Measurements from ENCODE around the gene ANKRD13B.
A peak's percentile ranks its signal among the peaks of the same experiment; 100 is the strongest.

Gene ANKRD13B

GRCh38 chr17:29614349-29615047 is 21.6 kb downstream of the ANKRD13B start:
- peak in 15 of 58 donors; percentile 22 to 63 (median 52) for DNase-seq

- DNase-seq, result peak in 28 of 58 donors; percentile 37 to 79 (median 59)
Observed at GRCh38 chr17:29615048-29615385, 22.1 kb downstream of the ANKRD13B start.

DNA sequence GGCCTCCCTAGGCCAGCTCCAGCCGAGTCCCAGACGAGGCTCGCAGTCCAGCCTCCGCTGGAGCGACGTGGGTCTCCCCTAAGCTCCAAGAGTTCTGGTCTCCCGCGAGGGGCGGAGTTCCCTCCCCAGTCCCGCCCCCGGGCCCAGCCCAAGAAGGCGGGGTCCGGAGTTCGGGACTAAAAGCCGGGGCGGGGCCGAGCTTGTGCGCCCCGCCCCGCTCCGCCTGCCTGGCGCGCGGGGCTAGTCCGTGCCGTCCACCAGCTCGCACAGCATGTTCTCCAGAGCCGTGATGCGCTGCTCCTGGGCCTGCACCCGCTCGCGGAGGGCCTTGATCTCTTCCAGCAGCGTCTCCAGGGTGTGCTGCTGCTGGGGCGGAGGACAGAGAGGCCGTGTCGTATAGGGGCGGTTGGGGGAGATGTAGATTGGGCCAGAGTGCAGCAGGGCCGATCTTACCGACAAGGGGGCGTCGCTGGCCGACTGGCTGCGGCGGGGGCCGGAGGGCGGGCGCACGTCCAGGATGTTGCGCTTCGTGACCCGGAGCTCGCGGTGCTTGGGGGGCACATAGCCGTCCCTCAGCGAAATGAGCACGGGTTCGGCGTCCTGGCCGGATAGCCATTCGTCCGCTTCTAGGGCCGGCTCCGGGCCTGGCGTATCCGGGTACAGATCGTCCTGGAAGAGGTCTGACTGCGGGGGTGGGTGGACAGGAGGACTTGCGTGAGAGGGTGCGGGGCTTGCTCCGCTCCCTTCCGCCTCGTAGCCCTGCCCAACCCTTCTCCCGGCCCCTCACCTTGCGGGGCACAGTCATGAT is 22.8 kb downstream of the ANKRD13B start:
- DNase-seq, result peak in 54 of 58 donors; percentile 36 to 94 (median 84)

DNA sequence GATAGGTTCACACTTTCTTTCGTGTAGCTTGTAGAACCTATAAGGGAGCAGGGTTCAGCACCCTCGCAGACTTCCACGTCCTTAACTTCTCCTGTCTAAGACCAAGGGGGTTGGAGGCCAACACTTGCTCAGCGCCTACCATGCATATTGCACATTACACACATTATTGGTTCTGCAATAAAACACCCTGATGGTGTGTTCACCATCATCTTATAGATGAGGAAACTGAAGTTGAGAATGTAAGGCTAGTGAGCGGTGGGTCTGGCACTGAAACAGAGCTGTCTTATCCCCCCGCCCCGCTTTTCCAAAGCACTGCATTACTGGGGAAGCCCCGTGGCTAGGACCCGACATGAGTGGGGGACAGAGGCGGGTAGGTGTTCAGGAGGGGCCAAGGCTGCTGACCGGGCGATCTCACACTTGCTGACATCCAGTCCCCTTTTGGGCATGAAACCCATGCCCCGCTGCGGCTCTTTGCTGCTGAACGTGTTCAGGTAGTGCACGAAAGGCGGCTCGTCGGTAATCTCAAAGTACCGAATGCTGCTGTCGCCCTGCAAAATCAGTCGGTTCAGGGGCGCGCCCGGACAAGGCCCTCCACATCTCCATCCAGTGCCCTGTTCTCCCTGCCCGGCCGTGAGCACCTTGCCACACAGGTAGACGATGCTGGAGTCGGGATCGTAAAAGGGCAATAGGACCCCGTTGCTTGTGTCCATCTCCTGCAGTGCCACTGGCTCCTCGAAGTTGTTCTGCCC is 23.5 kb downstream of the ANKRD13B start:
- DNase-seq, result no peak

DNA sequence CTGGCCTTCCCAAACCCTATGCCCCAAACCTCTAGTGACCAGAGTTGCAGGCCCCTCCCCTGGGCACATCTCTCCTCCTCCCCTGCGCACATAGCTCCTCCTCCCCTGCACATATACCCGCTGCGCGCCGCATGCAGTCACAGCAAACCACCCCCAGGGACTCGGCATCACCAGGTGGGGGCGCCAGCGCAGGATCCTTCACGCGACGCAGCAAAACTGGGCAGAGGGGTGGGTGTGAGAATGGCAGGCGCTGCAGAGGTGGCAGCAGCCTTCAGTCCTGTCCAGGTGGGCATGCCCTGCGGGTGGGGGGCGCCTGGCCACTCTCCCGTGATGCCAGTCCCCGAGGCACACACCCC is 24.2 kb downstream of the ANKRD13B start:
- DNase-seq, result peak in 51 of 58 donors; percentile 30 to 87 (median 75)

GRCh38 chr17:29617481-29618271 is 24.7 kb downstream of the ANKRD13B start:
- peak in 46 of 58 donors; percentile 19 to 78 (median 59) for DNase-seq

- no peak for DNase-seq
Observed at GRCh38 chr17:29618272-29619065, 25.5 kb downstream of the ANKRD13B start.

DNA sequence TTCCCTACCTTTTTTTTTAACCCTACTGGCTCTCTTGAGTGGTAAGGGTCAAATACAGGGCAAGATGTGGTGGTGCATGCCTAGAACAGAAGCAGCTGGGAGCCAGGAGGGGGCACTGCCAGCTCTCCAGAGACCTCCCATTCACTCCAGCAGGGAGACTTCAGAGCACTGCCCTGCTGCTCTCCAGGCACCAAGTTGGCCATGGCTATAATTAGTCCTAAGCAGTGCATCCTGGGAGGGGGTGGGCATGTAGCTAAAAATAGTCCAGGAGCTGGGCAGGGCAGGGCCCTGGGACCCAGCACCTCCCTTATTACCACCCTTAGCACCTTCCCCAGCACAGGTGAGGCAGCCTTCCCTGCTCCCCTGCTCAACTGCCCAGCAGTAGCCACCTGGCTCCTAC is 26.3 kb downstream of the ANKRD13B start:
- DNase-seq, result peak in 3 of 58 donors; percentile 23 to 43 (median 23)

- no peak for DNase-seq
Observed at GRCh38 chr17:29620271-29620670, 27.3 kb downstream of the ANKRD13B start.

DNA sequence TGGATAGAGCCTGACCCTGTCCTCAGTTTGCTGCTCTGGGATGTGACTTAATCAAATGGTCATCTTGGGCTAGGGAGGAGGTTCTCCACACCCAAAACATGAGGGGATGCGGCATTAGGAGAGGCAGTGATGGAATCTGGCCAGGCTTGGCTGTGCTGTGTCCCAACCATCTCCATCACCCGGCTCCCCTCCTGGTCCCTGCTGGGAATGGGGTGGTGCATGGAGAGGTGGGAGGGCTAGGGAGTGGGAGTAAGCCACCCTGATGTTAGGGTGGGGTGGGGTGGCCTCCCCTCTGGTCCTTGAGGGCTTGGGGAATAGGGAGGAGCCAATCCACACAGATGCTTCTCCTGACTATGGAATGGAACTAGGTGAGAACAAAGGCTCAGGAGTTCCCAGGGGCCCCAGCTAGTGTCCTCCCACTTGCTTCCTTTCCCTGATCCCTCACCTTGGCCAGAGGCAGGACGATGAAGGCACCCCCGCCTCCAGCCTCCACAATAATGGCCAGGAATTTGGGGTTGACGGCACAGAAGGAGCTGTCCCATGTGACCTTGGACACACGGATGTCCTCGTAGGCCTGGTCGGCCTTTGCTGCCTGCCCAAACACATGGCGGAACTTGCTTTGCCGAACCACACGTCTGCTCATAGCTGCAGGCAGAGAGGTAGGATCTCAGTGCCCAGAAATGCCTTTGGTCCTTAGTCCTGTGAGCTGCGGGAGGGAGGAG is 28.0 kb downstream of the ANKRD13B start:
- DNase-seq, result no peak

DNA sequence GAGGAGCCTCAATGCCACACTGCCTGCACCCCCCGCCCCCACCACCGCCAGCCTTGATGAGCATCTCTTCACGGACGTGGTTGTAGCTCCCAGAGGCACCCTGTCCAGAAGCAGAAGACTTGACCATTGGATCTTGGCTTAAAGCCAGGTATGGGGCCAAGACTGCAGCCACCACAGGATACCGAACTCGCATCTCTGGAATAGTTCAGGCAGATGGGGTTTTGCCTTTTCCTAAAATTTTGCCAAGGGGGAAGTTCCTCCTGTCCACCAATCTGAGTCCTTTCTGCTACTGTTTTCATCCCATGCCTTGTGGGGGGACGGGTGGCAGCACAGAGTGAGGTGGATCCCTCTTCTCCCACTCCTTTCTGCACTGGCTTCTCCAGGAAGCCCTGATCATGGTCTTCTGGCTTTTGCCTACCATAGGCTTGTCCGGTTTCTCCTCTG is 28.8 kb downstream of the ANKRD13B start:
- peak in 1 of 58 donors; percentile 31 for DNase-seq

- peak in 37 of 58 donors; percentile 18 to 70 (median 44) for DNase-seq
Observed at GRCh38 chr17:29622337-29623282, 29.7 kb downstream of the ANKRD13B start, which contains the start of gene CORO6. CORO6 (minus strand) TSS chr17:29622912; CDS start chr17:29621421, 1,491 bp downstream.

GRCh38 chr17:29623283-29623647 is 30.3 kb downstream of the ANKRD13B start:
- no peak for DNase-seq

- no peak for DNase-seq
Observed at GRCh38 chr17:29624586-29624985, 31.7 kb downstream of the ANKRD13B start.

DNA sequence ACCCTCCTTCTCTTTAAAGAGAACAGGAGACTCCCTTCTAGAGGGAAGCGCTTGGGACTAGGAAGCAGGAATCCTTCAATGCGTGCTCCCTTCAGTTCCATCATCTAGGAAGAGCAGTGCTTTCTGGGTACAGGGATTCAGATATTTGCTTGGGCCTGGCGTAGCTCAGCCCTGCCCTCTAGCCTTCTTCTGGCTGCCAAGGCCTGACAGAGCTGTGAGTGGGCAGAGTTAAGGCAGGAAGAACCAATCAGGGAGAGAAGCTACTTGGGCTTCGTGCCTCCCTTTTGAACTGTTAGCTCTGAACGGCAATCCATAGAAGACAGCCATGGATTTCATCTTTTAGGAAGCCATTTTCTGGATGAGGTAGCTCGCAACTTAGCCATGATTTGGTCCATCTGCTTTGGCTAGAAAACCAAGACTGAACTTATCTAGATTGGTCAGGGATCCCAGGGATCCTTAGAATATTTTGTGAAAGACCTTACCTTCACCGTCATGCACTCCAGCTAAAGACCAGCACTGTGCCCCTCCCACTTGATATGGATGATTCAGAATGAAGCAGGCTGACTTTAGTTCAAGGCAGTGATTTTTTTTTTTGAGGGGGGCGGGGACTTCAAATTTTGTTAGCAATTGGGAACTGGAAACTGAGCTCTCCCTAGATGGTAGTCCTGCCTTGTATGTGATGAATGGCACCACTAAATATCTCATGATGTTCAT is 32.3 kb downstream of the ANKRD13B start:
- DNase-seq, result peak in 32 of 58 donors; percentile 15 to 78 (median 45)

DNA sequence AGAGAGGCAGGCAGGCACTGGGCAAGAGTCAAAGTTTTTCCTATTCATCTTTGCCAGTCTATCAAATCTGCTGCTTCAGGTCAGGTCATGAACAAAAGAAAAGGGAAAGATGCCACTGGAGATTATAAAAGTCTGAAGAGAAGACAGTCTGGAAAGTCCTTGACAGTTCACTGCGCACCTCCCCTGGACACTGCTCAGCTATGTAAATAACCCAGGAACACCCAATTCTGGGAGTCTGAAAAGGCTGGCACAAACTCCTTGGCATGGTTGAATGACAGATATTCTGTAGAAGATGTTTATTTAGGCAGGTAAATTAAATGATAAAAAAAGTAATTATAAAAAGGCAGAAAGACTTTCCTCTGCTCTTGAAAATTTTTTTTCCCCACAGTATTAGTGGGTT is 35.0 kb downstream of the ANKRD13B start:
- DNase-seq, result no peak

DNA sequence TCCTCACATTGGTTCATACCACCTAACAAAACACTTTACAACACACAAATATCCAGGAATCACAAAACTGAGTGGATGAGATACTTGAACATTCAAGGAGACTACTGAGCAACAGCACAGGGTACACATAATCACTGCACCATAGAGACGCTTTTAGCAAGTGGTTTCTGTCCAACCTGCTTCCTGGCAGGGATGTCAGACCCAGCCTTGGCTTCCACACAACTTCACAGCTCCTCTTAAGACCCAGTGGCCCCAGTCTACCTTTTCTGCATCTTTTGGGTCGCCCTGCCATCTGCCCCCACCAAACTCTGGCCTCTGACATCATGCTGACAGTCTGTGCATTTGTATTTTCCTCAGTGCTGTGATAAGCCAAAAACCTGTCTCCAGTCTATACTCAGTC is 35.7 kb downstream of the ANKRD13B start:
- DNase-seq, result peak in 1 of 58 donors; percentile 27
